GM18867 (cell line): Measurements from ENCODE around the gene MEI1.
A peak's percentile ranks its signal among the peaks of the same experiment; 100 is the strongest.

ENCODE experiments used
- ATAC-seq: cut with Tn5 transposase; IDR thresholded peaks from one replicate; pipeline ENCODE4 v1.9.1; 2021; ENCODE audit warnings: mild to moderate bottlenecking, moderate library complexity; ENCODE audit not compliant: unreplicated experiment

MEI1 gene

GRCh38 chr22:41816871-41817270 lies 117.6 kb downstream of the MEI1 start:
- ATAC-seq, result no peak

DNA sequence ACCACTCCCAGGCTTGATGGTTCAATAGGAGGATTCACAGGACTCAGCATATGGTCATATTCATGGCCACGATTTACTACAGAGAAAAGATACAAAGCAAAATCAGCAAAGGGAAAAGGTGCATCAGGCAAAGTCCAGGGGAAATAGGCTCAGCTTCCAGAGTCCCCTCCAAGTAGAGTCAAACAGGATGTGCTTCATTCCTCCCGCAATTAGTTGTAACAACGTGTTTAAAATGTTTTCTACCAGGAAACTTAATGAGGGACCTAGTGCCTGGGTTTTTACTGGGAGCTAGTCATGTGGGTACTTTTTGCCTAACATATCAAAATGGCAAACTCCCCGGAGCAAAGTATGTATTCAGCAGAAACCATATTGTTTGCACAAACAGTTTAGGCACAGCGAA lies 118.7 kb downstream of the MEI1 start:
- ATAC-seq, result no peak

- ATAC-seq, result no peak
Observed at GRCh38 chr22:41818596-41818995, 119.3 kb downstream of the MEI1 start.

GRCh38 chr22:41819257-41819656 lies 120.0 kb downstream of the MEI1 start:
- no peak for ATAC-seq

DNA sequence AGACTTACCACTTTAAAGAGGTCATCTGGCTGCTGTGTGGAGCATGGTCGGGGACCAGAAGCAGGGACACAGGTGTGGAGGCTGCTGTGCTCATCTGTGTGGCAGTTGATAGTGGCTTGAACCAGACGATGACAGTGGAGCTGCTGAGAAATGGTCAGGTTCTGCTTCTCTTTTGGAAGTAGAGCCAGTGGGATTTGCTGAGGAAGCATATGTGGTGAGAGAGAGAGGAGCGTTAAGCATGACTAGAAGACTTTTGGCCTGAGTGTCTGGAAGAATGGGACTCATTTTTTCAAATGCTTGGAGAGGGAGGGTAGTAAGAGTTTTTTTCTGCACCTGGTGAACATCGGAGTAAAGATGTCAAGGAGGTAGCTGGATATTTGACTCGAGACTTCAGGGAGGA lies 121.1 kb downstream of the MEI1 start:
- ATAC-seq, result no peak

GRCh38 chr22:41821471-41822316 lies 122.4 kb downstream of the MEI1 start:
- ATAC-seq, result no peak

DNA sequence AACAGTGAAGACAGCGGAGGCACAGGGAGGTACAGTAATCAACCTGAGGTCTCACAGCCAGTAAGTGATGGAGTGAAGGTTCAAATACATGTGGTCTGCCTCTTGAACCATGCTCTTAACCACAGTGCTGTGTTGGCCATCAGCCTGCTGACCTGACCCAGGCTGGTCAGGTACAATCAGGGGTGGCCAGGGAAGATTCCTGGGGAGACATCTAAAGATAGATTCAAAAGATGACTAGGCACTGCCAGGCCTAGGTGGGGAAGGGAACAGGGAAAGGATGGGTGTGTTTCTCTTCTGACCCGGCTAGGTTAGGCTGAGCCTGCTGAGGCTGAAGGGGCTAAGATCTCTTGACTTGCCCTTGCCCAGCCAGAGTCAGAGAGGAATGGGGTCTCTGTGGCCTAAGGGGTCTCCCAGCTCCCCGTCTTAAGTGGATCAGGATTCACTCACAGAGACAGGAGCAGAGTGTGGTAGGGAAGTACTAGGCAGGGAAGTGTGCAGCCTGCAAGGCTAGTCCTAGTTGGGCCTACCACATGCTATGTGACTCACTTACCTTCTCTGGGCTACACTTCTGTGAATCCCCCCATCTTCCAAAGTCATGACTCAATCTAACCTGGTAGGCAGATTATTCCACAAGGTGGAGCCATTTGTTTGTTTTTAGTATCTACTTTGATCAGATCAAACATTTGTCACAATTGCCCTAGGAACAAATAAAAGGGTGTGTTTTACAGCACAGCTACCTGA lies 123.2 kb downstream of the MEI1 start:
- ATAC-seq, result no peak

DNA sequence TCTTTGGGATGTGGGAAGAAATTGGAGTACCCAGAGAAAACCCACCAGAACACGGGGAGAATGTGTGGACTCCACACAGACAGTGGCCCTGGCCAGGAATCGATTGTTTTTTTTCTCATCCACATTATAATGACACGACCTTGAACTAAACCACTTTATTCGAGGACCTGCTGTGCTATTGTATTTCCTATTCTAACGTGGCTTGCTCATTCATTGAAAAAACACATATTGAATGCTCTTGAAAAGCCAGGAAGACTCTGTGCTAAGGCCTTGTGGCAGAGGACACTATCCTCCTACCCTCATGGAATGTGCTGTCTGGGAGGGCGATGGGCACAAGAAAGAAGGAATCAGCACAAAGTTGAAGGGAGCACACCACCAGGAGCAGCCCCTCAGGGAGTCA lies 124.5 kb downstream of the MEI1 start:
- ATAC-seq, result no peak

- no peak for ATAC-seq
Observed at GRCh38 chr22:41825376-41825775, 126.1 kb downstream of the MEI1 start.

DNA sequence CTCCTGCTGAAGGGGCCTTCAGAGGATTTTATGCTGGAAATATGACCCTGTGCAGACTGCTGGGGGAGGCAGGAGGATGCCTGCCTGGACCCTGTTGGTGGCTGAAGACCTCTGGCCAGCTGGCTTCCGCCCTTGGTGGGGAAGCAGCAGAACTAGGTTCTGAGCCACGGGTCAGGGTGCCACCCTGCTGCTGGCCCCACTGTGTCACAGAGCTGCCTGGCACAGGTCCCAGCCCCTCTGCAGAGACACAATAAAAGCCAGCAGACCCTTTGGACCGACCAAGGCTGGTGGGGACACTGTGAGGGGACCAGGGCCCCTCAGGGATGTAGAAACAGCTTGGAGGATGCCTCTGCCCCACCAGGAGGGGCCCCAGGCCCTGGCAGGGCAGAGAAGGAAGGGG lies 126.7 kb downstream of the MEI1 start:
- ATAC-seq, result no peak

GRCh38 chr22:41826430-41827383 lies 127.4 kb downstream of the MEI1 start:
- ATAC-seq, result no peak

GRCh38 chr22:41827671-41828070 lies 128.4 kb downstream of the MEI1 start:
- ATAC-seq, result no peak

GRCh38 chr22:41828516-41828915 lies 129.2 kb downstream of the MEI1 start:
- no peak for ATAC-seq

- no peak for ATAC-seq
Observed at GRCh38 chr22:41830174-41830573, 130.9 kb downstream of the MEI1 start.

DNA sequence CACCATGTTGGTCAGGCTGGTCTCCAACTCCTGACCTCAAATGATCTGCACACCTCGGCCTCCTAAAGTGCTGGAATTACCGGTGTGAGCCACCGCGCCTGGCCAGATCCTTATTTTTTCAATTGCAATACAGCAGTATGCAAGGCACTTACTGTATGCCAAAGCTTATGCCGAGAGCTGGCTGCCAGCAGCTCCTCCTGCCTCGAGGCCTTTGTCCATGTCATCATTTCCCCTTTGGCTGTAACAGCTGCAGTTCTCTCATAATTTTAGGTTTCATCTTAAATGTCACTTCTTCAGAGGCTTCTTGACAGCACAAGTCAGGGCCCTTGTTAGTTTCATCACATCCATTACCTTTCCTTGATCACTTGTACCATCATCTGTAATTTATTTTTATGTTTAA lies 132.1 kb downstream of the MEI1 start:
- no peak for ATAC-seq

DNA sequence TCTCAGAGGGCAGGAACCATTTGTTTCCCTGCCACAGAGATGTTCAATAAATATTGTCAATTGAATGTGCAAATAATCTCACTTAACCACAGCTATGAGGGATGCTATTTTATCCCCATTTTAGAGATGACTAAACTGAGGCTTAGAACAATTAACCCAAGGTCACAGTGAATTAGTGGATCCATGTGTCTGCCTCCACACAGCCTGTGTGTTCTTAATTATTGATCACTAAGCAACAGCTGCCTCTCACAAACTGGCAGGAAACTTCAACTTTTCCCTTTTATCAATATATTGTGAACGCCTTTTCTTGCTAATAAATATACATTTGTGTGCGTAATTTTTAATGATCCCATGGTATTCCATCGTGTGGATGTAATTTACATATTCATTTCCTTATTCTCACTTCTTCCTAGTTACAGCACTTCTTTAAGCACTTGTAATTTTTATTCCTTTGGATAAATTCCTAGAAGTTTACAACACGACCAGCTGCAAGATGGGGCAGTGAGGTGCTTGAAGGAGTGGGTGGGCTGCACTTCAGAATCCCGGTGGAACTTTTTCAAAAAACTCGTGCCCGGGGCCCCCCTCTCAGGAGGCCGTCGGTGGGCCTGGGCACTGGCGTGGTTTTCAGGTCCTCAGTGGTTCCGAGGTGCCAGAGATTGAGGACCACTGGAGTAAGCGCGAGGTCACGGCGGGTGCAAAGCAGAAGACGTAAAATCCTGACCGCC lies 132.7 kb downstream of the MEI1 start:
- ATAC-seq, result no peak

DNA sequence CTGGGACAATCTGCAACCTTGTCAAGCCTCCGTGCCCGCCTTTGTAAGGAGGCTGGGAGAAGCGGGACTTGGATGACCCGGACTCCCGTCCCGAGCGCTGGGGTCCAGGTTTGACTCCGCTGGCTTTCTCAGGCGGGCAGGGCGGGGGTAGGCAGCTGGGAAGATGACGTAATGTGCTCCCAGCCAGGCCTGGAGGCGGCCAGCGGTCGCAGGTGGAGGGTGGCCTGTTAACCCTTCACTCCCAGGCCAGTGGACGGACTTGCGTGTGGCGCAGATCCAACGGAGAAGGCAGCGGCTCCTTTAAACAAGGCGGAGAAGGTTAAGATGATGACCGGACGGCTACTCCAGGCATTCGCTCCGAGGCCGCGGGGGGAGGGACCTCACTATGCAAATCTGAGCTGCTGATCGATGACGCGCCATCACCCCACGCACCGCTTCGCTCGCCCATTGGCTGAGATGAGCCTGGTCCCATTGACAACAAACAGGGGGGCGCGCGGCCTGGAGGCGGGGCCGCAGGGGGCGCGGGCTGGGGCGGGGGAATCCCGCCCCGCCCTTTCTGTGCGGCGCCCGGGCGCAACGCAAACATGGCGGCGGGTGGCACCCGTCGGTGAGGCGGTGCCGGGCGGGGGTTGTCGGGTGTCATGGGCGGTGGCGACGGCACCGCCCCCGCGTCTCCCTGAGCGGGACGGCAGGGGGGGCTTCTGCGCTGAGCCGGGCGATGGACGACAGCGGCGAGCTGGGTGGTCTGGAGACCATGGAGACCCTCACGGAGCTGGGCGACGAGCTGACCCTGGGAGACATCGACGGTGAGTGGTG lies 133.5 kb downstream of the MEI1 start, which contains the start of gene SREBF2:
TSS of gene SREBF2 (plus strand) at position 553 of the 816 bp plus-strand sequence. CDS start at position 719, 166 bp downstream.
- peak; percentile 82 for ATAC-seq

DNA sequence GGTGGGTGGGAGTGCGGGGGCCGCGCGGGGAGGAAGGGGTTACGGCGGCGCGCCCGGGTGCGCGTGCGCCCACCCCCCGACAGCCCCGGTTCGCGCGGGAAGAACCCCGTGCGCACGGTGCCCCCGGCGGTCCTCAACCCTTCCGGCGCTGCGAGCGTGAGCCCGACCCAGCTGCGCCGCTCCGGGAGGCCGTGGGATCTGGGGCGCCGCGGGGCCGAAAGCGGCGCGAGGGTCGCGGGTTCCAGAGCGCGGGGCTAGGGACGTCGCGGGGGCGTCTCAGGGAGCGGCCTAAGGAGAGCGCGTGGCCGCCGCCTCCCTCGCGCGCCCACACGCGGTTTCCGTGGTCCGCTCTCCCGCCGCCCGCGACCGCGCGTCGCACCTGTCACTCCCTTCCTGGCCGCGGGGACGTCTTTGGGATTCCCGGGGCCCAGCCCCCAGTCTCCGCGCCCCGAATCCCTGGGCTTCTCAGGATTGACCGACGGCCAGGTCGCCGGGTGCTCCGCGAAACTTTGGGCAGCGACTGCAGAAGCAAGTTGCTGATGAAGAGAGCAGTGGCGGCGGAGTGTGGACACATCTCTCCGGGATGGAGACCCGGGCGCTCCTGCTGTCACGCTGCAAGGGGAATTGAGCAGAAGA lies 134.2 kb downstream of the MEI1 start:
- peak; percentile 17 for ATAC-seq
